Astrocyte of the spinal cord (primary cell): ENCODE results near the gene CYP2R1.

Experiments used
- DNase-seq: peaks from one replicate; pipeline ENCODE4 v3.0.0; 2011; ENCODE audit warnings: low read depth, low spot score
- H3K4me3 ChIP-seq: 2 replicates; pipeline ENCODE4 v1.5.1; 2011; ENCODE audit warnings: low read depth, mild to moderate bottlenecking, low read length, moderate library complexity
- in situ Hi-C: cut with HindIII; loops from 2 replicates; pipeline ENCODE4 v1.10.0; 2017; ENCODE audit warnings: low sequenced_read_pairs
- TF ChIP-seq, protein P1 (sequence below): IDR thresholded peaks from 2 replicates; pipeline ENCODE4 v1.5.1; 2012; ENCODE audit warnings: low read depth, mild to moderate bottlenecking, low read length, inconsistent platforms

CYP2R1 gene

DNA sequence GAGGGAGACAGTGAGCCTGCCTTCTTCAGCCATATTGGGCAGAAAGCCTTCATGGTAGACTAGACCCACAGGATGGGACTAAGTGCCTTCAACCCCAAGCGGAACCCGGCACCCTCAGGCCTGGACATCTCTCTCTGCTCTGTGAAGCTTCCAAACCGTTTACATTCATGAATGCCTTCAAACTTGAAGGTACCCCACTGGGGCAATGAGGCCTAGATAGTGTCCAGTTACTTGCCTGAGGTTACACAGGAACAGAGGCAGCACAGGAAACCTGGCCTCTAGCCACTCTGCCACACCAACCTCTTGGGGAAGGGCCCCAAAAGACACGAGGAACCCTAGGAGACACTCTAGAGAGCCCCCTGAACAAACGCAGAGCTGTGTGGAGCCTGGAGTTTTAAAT is 14.5 kb upstream of the CYP2R1 start:
- DNase-seq = no peak
- in situ Hi-C loops = no loop called here
- H3K4me3 ChIP-seq = no peak overlapping the region
- TF ChIP-seq, protein P1, sequence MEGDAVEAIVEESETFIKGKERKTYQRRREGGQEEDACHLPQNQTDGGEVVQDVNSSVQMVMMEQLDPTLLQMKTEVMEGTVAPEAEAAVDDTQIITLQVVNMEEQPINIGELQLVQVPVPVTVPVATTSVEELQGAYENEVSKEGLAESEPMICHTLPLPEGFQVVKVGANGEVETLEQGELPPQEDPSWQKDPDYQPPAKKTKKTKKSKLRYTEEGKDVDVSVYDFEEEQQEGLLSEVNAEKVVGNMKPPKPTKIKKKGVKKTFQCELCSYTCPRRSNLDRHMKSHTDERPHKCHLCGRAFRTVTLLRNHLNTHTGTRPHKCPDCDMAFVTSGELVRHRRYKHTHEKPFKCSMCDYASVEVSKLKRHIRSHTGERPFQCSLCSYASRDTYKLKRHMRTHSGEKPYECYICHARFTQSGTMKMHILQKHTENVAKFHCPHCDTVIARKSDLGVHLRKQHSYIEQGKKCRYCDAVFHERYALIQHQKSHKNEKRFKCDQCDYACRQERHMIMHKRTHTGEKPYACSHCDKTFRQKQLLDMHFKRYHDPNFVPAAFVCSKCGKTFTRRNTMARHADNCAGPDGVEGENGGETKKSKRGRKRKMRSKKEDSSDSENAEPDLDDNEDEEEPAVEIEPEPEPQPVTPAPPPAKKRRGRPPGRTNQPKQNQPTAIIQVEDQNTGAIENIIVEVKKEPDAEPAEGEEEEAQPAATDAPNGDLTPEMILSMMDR = no peak

DNA sequence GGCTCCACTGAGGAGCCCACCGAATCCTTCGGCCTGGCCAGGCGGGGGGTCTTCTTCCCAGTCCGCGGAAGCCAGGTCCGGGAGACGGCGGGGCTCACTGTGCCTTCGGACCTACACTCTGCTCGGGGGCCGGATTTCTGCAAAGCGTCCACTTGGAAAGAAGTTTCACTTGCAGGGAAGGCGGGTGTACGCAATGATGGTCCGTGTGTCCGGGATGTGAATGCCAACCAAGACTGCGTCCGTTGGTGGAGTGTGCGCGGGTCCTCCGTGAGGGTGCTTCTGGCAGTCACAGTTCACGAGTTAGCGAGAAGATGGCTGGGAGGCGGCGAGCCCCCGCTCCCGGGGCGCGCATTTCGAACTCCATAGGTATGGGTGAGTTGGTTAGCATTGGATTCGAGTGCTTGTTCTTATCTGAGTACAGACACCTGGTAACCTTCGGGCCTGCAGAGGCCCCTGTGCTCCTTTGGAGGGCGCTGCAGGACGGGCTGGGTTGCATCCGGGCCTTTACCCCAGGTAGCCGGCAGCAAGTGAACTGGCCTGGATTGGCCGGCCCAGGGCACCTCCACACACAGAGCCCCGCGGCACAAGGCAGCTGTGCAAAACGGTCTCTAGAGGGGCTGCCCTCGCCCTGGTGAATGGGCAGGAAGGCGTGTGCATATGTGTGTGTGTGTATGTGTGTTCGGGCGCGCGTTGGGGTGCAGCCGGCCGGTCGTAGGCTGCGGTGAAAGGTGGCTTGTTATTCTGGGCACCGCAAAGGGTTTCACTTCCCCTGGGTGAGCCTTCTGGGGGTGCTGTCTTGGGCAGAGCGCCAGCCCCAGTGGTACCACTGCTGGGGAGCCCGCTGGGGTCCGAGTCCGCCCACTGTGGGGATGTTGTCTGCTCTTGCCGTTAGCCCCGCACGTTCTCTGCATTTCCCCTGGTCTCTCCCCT is 13.3 kb upstream of the CYP2R1 start:
- DNase-seq = peak; percentile 44
- in situ Hi-C loops = no loop called here
- H3K4me3 ChIP-seq = peak overlapping the region; percentile 57
- TF ChIP-seq, protein P1 = peak; percentile 72

DNA sequence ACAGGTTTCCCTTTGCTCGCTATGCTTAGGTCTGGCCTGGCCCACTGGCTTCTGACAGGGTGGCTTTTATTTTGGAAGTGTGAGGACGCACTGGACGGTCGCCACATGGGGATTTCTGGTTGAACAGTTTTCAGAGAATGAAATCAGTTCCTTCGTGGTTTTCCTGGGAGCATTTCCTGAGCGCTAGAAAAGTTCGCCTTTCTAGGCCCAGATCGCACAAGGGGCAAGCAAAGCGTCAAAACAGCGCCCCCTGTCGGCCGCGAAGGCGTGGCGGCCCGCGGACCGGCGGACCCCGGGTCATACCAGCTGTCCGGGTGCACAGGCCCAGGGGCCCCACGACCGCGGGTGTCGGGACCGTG is 12.7 kb upstream of the CYP2R1 start:
- TF ChIP-seq, protein P1 = peak; percentile 88
- DNase-seq = peak; percentile 66
- peak overlapping the region; percentile 57 for H3K4me3 ChIP-seq
- in situ Hi-C loops = no loop called here

DNA sequence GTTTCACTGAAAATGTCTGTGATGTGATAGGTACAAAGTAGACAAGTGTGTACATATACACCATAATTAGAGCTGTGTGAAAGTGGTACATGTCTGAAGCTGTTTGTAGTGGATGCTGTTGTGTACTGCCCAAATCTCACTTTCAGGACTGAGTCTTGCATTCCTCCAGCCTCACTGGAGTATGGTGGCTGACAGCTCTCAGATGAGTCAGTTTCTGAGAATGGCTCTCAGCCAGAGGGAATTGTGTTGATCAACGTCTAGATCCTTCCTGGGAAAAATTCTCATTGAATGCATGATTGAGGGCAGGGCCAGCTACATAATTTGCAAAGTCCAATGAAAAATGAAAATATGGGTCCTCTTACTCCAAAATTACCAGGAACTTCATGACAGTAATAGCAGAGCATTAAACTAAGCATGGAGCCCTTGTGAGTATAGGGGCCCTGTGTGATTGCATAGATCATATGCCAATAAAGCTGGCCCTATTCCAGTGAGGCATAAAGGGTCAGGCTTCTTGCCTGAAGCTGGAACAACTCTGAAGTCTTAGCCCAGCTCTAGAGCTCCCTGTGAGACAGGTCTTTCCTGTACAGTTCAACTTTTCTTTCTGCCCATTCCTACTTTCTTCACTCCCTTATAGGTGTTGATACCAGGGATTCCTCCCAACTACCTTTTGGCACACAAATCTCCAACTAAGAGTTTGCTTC is 10.8 kb upstream of the CYP2R1 start:
- H3K4me3 ChIP-seq = no peak overlapping the region
- in situ Hi-C loops = no loop called here
- peak; percentile 45 for DNase-seq
- TF ChIP-seq, protein P1 = no peak

DNA sequence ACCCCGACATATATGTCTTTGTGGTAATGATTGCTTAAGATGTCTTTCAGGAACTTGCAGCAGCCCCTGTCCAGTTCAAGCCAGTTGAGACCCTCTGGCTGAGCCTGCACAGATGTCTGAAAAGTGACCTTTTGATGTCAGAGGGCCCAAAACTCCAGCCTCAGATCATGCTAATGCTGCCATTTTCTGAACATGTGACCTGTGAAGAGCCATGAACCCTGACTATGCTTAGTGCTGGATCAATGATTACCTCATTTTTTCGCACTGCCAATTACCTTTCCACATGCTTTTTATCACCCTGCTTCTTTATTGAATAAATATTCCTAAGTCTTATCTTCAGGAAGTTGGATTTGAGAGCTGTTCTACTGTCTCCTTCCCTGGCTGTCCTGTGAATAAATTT is 6.9 kb upstream of the CYP2R1 start:
- H3K4me3 ChIP-seq = no peak overlapping the region
- TF ChIP-seq, protein P1 = no peak
- in situ Hi-C loops = no loop called here
- DNase-seq = no peak

DNA sequence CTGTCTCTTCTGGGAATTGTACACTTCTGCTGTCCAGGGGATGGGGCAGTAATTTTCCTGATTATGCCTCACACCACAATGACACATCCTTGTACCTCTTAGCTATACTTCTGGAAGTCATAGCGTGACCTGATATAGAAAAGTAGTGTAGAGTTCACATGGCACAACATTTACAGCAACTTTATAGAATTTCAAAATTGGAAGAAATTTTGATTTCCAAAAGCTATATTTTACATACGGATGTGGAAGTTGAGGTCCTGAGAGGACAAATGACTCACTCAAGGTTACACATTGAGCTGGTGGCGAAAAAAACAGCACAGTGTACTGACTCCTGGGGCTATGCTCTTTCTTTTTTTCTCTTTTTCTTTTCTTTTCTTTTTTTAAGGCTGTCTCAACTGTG is 6.3 kb upstream of the CYP2R1 start:
- in situ Hi-C loops = no loop called here
- H3K4me3 ChIP-seq = no peak overlapping the region
- TF ChIP-seq, protein P1 = no peak
- DNase-seq = no peak
